Endodermal cell (in vitro differentiated cells): ENCODE data around the gene KIRREL3. TPM values are rescaled to one million over a fixed set of nuclear protein-coding genes. Genes with fewer than 3 reads are reported as not detected.

Experiments
- DNase-seq: peaks from one replicate; pipeline ENCODE4 v3.0.0-alpha.2; 2017
- H3K27ac ChIP-seq: 2 replicates; pipeline ENCODE4 v1.5.1; 2013; ENCODE audit warnings: mild to moderate bottlenecking, low read depth, low read length, moderate library complexity
- H3K27me3 ChIP-seq: 2 replicates; pipeline ENCODE4 v1.6.1; 2013; ENCODE audit warnings: mild to moderate bottlenecking, low read length, moderate library complexity; ENCODE audit not compliant: insufficient read depth, control insufficient read depth, poor library complexity, severe bottlenecking
- H3K36me3 ChIP-seq: 2 replicates; pipeline ENCODE4 v1.7.0; 2013; ENCODE audit warnings: mild to moderate bottlenecking, low read length, moderate library complexity; ENCODE audit not compliant: control insufficient read depth, insufficient read depth
- H3K4me1 ChIP-seq: one replicate; pipeline ENCODE4 v1.7.0; 2013; ENCODE audit warnings: low read length; ENCODE audit not compliant: control insufficient read depth, insufficient read depth
- H3K4me3 ChIP-seq: 2 replicates; pipeline ENCODE4 v1.5.1; 2013; ENCODE audit warnings: mild to moderate bottlenecking, low read length, moderate library complexity
- H3K9ac ChIP-seq: 2 replicates; pipeline ENCODE4 v1.6.1; 2013; ENCODE audit warnings: mild to moderate bottlenecking, low read length, moderate library complexity; ENCODE audit not compliant: poor library complexity, severe bottlenecking; ENCODE audit errors: extremely low read depth
- H3K9me3 ChIP-seq: 2 replicates; pipeline ENCODE4 v1.6.1; 2013; ENCODE audit warnings: mild to moderate bottlenecking, low read length, moderate library complexity; ENCODE audit not compliant: control insufficient read depth
- H3K27ac Mint-ChIP-seq: 2 replicates; pipeline ENCODE4 v1.8.0; 2020; ENCODE audit warnings: mixed read lengths
- H3K27me3 Mint-ChIP-seq: 2 replicates; pipeline ENCODE4 v1.8.0; 2021; ENCODE audit warnings: mild to moderate bottlenecking, mixed read lengths; ENCODE audit not compliant: insufficient read depth
- H3K36me3 Mint-ChIP-seq: 2 replicates; pipeline ENCODE4 v1.8.0; 2020; ENCODE audit warnings: low read depth, mixed read lengths
- H3K4me1 Mint-ChIP-seq: 2 replicates; pipeline ENCODE4 v1.8.0; 2020; ENCODE audit warnings: mixed read lengths
- H3K4me3 Mint-ChIP-seq: 2 replicates; pipeline ENCODE4 v1.8.0; 2020; ENCODE audit warnings: mild to moderate bottlenecking, moderate library complexity, mixed read lengths
- H3K9me3 Mint-ChIP-seq: 2 replicates; pipeline ENCODE4 v1.8.0; 2020; ENCODE audit warnings: mild to moderate bottlenecking, mixed read lengths
- CTCF ChIP-seq: fragments of 200-600 bp; sonication (generic); conservative IDR thresholded peaks from 2 replicates; pipeline ENCODE4 v1.5.0; 2021; ENCODE audit warnings: antibody characterized with exemption, mild to moderate bottlenecking
- WGBS, 2 experiments: methylation state at CpG; one replicate each; pipeline versions ENCODE4 v1.1.5 to v1.1.7; 2013; ENCODE audit warnings: missing lambda C conversion rate in 2 of 2, mixed read lengths in 1 of 2; ENCODE audit not compliant: insufficient coverage in 1 of 2, insufficient read length in 1 of 2; 5-methylcytosine and 5-hydroxymethylcytosine counted together
- total RNA-seq, 2 donors: library from RNA; stranded (reverse); fragmentation: NEBNext Ultra II Directional in 1 of 2; extraction: Animal tissue kit (Norgen Biotek cat#: 25700) in 1 of 2; gene quantifications; 2 replicates in 1 of 2; 3 replicates in 1 of 2; pipeline ENCODE4 v1.2.1, GENCODE V29; 2021

Gene KIRREL3
- total RNA-seq, 2 donors from 2014 or later: 1.1 to 1.4 TPM

- H3K4me1 ChIP-seq: peaks cover 3% of the 10 kb centered on the region
- H3K9me3 ChIP-seq: no peaks in the 10 kb centered on the region
- H3K36me3 ChIP-seq: no peaks in the 10 kb centered on the region
- Mint-ChIP-seq H3K9me3 (peaks cover 2% of the 10 kb centered on the region), H3K4me1 (peaks cover 13% of the 10 kb centered on the region), H3K27ac (no peak overlapping the region), H3K4me3 (no peak overlapping the region), H3K27me3 (peaks cover 7% of the 10 kb centered on the region), H3K36me3 (no peaks in the 10 kb centered on the region)
- H3K9ac ChIP-seq: no peak overlapping the region
- H3K27ac ChIP-seq: no peak overlapping the region
- no peaks in the 10 kb centered on the region for H3K27me3 ChIP-seq
- no peak for TF ChIP-seq CTCF
- DNase-seq: no peak
- no peak overlapping the region for H3K4me3 ChIP-seq
- WGBS, 2 experiments: 91 to 100% methylated on average over 1 to 4 of the region's 4 CpGs
These were observed 267.6 kb downstream of the KIRREL3 start for GRCh38 chr11:126732981-126733380.

- Mint-ChIP-seq H3K27ac (no peak overlapping the region), H3K4me3 (no peak overlapping the region), H3K9me3 (peaks cover 2% of the 10 kb centered on the region), H3K27me3 (peaks cover 6% of the 10 kb centered on the region), H3K36me3 (no peaks in the 10 kb centered on the region), H3K4me1 (peaks cover 13% of the 10 kb centered on the region)
- Histone ChIP-seq H3K4me3 (no peak overlapping the region), H3K4me1 (peaks cover 3% of the 10 kb centered on the region), H3K27ac (no peak overlapping the region), H3K27me3 (no peaks in the 10 kb centered on the region), H3K9ac (no peak overlapping the region), H3K9me3 (no peaks in the 10 kb centered on the region), H3K36me3 (no peaks in the 10 kb centered on the region)
- TF ChIP-seq CTCF: no peak
- WGBS, 2 experiments: 82 to 83% methylated on average over 2 to 4 of the region's 4 CpGs
- no peak for DNase-seq
These were observed 268.9 kb downstream of the KIRREL3 start for GRCh38 chr11:126731576-126732142.

GRCh38 chr11:126727381-126727780, 273.2 kb downstream of the KIRREL3 start:
- H3K4me1 ChIP-seq: no peaks in the 10 kb centered on the region
- no peak for TF ChIP-seq CTCF
- no peaks in the 10 kb centered on the region for H3K27me3 ChIP-seq
- no peak overlapping the region for H3K9ac ChIP-seq
- H3K27ac Mint-ChIP-seq: no peak overlapping the region
- no peak overlapping the region for H3K4me3 Mint-ChIP-seq
- no peak overlapping the region for H3K4me3 ChIP-seq
- peaks cover 11% of the 10 kb centered on the region for H3K4me1 Mint-ChIP-seq
- peaks cover 14% of the 10 kb centered on the region for H3K27me3 Mint-ChIP-seq
- no peaks in the 10 kb centered on the region for H3K36me3 ChIP-seq
- 86 to 100% methylated on average over 4 to 5 of the region's 5 CpGs for WGBS, 2 experiments
- peaks cover 2% of the 10 kb centered on the region for H3K9me3 Mint-ChIP-seq
- no peaks in the 10 kb centered on the region for H3K36me3 Mint-ChIP-seq
- no peak overlapping the region for H3K27ac ChIP-seq
- H3K9me3 ChIP-seq: no peaks in the 10 kb centered on the region
- no peak for DNase-seq
